ENCODE results near the gene FUT2.

DNA sequence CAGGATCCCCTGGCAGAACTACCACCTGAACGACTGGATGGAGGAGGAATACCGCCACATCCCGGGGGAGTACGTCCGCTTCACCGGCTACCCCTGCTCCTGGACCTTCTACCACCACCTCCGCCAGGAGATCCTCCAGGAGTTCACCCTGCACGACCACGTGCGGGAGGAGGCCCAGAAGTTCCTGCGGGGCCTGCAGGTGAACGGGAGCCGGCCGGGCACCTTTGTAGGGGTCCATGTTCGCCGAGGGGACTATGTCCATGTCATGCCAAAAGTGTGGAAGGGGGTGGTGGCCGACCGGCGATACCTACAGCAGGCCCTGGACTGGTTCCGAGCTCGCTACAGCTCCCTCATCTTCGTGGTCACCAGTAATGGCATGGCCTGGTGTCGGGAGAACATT, 7.5 kb downstream of the FUT2 start:
- TF ChIP-seq, protein P1, sequence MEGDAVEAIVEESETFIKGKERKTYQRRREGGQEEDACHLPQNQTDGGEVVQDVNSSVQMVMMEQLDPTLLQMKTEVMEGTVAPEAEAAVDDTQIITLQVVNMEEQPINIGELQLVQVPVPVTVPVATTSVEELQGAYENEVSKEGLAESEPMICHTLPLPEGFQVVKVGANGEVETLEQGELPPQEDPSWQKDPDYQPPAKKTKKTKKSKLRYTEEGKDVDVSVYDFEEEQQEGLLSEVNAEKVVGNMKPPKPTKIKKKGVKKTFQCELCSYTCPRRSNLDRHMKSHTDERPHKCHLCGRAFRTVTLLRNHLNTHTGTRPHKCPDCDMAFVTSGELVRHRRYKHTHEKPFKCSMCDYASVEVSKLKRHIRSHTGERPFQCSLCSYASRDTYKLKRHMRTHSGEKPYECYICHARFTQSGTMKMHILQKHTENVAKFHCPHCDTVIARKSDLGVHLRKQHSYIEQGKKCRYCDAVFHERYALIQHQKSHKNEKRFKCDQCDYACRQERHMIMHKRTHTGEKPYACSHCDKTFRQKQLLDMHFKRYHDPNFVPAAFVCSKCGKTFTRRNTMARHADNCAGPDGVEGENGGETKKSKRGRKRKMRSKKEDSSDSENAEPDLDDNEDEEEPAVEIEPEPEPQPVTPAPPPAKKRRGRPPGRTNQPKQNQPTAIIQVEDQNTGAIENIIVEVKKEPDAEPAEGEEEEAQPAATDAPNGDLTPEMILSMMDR (IDR thresholded peaks at IDR 0.05), result no peak
- no peak for TF ChIP-seq POLR2A (IDR thresholded peaks at IDR 0.05)
